Activated T-cell treated with anti-CD3 and anti-CD28 coated beads, Interleukin-2, amount 50 U/mL, for 48 hours (primary cell): ENCODE data around the gene AURKA.

Source experiments
- DNase-seq, 2 experiments: peaks; one replicate each; pipeline ENCODE4 v3.0.0-alpha.2; 2020

Gene AURKA

DNA sequence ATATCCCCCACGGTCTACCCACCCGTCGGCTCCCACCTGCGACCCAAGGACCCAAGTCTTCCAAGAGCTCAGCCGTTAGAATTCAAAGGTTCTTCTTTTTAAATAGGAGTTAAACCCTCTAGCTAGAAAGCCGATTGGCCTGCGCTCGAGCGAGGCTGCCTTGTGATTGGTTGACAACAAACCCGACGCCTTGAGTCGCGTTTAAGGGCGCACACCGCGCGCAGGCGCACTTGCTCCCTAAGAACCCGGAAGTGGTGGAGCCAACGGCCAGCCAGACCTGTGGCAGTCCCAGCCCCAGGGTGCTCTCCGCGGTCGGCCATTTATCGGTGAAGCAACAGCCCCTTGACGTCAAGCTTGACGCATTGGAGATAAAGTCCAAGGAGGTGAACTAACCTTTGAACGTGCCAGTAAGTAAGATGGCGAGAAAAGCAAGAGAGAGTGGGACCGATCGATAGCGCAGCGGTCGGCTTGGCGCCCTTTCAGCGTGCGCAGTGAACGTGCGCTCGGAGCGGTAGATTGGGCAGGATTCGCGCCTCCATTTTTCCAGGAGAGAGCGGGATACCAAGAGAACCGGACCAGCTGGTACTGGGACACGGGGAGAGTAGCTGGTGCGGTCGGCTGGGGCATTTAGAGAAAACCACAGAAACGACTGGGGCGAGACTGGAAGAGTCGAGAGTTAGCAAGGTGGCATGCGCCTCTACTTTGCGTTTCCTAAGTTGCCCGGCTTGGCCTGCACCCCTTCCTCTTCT lies at the start of gene AURKA, which contains the start of gene CSTF1:
Gene AURKA (minus strand): TSS at position 84 of the 749 bp plus-strand sequence. CDS start 4,018 bp downstream, outside the sequence.
Gene CSTF1 (plus strand): TSS at position 514 of the 749 bp plus-strand sequence. CDS start 2,908 bp downstream, outside the sequence.
- DNase-seq, result peak; percentile 100

DNA sequence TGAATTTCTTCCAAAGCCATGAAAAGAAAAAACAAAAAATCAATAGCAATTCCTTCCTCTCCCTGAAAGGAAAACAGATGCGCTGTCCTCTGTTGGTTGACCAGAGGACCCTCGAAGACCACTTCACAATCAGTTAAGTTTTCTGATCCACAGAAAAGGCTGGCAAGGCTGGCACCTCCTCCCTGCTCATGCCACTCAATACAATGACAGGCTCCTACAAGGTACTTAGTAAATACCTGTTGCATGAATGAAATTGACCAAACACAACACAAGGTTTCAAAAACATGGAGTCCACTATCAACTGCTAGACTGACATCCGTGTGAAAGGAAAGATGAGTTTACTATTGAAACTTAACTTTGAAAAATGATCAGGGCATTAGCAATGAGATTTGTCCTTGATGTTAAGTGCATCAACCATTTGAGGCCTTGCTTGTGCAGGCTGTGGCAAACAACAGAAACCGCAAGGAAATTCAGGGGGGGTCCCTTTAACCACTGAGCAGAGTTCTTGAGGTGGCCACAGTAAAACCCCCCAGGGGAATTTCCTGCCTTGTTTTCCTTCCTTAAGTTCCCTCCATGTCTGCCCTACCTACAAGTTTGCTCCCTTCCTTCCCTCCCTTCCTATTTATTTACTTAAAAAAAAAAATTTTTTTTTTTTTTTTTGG lies 48.5 kb upstream of the AURKA start:
- DNase-seq, result peak; percentile 42 to 61

DNA sequence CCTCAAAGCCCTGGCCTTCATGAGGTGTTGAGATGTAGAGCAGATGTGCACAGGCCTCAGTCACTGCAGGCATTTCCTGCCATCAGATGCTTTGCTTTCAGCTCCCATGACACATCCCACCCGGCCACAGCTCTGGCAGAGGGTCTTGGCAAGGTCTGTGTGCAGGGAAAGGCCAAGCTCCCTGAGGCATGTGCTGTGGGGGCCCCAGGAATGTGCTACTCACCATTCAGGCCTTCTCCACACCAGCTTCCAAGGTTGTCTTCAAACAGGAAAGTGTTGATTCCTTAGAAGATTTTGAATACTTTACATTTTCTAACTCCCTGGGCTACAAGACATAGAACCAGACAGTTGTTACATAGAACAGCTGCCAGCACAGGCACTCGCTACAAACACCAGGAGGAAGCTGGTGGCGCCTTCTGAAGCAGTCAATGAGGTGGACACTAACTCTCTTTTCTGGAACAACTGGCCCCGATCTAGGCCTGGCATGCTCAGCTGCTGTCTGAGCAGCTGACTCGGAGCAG lies 47.8 kb upstream of the AURKA start:
- DNase-seq, result peak; percentile 42 to 43

DNA sequence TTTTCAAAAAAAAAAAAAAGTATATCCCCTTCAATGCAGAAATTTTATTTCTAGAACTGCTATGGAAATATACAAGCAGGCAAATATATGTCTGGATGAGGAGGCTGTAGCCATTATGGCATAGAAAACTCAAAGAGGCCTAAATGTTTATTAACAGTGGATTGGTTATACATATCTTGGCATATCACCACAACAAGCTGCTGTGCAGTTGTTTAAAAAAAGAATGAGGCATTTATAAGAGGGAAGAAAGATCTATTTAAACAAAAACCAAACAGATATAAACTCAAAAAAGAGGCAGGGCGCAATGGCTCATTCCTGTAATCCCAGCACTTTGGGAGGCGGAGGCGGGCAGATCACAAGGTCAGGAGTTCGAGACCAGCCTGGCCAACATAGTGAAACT lies 46.3 kb upstream of the AURKA start:
- no peak for DNase-seq

DNA sequence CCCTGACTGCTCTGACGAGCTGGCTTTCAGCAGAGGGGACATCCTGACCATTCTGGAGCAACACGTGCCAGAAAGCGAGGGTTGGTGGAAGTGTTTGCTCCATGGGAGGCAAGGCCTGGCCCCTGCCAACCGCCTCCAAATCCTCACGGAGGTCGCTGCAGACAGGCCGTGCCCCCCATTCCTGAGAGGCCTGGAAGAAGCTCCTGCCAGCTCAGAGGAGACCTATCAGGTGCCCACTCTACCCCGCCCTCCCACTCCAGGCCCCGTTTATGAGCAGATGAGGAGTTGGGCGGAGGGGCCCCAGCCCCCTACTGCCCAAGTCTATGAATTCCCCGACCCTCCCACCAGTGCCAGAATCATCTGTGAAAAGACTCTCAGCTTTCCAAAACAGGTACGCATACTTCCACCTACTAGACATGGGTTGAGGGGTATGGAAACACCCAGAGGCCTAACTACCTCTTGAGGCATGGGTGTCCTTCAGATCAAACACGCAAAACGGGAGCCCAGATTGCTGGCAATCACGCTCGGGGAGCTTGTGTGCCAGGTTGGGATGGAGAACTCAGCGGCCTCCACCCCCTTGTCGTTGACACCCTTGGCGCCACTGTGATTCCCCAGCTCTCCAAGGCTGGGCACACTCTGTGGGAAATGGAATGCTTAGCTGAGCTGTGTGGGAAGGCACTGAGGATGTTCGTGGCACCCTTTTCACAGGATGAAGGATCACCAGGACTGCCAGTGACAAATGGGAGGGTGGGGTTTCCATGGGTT lies 45.4 kb upstream of the AURKA start:
- peak in 1 of 2 experiments; percentile 12 for DNase-seq

DNA sequence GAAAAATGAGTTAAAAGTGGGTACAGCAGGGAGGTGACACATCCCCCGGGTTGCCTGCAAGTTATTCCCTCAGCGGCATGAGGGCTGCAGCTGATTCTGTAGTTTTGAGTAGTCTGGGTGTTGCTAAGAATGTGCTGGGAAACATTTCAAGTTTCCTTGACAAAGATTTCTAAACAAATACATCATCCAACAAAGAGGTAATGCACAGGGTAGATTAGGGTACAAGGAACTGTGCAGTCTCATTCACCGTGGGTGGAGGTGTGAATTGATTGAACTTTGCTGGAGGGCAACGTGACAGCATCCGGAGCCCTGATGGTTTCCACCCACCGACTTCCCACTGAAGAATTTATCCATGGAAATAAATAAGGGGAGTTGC lies 41.9 kb upstream of the AURKA start:
- DNase-seq, result peak in 1 of 2 experiments; percentile 15

DNA sequence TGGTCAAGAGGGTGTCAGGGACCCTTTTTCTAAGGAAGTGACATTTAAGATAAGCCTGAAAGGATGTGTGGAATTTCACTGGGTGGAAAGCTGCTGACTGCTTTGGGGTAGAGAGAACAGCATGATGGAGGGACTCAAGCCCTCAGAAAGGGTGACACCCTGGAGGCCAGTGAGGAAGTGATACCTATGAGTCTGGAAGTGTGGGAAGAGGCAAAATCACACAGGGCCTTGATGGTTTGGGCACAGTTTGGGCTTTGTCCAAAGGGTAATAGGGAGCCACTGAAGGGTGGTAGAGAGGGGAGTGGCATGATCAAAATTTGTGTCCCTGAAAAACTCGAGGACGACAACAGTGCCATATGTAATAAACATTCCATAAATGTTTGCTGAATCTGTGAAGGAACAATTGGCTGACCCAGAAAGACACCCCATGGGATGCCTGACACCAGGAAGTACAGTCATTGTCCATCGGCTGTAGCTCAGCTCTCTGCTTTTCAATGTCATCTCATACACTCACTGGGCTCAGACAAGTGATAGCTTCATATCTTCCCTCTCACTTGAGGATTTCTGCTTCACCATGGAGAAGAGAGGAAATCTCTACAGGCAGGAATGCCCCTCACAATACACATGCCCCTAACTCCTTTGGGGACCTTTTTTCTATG lies 41.3 kb upstream of the AURKA start:
- no peak for DNase-seq

DNA sequence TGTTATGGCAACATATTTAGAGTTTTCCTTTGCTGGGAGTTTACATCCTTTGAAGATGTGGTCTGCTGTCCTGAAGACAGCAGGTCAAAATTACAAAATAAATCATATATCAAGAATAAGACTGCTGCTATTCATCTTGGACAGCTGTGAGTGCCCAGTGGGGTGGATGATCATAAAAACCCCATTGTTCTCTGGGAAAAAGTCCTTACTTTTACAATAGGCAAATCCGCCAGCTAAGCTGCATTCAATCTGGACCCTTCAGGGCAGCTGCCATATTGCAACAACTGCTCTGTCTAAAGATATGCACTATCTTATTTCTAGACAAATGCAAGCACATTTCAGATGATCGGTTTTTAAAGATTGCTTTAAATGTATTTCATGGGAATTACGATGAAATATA lies 39.5 kb upstream of the AURKA start:
- no peak for DNase-seq

DNA sequence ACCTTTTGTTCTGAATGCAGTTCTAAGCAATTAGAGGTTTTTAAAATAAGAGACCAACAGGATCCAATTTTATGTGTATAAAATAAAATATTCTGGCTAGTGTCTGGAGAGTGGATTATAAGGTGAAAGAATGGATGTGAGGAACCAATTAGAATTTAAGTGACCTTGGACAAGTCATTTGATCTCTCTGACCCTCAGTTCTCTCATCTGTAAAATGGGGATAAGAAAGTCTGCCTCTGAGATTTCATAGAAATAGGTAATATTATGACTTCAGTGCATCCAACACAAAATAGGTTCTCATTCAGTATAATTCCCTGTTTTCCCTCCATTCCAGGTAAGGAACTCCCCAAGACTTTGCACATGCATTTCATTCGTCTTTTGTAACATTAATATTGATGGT lies 38.9 kb upstream of the AURKA start:
- no peak for DNase-seq

DNA sequence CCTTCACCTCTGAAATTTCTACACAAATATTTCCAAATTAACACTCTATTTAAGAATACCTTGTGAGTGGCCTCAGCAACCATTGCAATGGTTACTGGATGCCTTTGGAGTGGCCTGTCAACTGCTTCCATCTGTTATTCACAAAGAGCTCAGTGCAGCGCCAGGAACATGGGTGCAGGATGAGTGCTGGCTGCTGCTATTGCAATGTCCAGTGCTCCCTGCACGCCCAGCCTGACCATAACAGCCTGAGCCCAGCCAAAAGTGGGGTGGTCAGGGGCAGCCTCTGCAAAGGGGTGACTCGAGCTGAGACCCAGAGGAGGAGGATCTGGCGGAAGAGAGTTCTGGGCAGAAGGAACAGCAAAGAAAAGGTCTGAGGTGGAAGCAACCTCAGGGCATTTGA lies 38.4 kb upstream of the AURKA start:
- no peak for DNase-seq

DNA sequence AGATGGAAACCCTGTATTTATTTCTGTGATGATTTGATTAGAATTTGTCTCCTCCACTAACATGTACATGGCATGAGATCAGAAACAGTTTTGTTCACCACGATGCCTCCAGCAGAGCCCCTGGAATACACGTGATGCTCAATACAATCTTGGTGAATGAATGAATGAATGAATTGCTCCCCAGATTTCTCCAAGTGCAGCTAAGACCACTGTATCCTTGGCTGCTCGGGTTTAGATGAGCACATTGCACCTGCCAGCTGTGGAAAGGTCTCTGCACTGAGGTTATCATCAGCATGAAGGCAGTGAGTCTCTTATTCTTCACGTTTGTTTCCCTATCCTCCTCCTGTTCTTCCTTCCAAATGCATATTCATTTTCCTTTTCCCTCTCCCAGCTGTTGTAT lies 37.9 kb upstream of the AURKA start:
- DNase-seq, result no peak

DNA sequence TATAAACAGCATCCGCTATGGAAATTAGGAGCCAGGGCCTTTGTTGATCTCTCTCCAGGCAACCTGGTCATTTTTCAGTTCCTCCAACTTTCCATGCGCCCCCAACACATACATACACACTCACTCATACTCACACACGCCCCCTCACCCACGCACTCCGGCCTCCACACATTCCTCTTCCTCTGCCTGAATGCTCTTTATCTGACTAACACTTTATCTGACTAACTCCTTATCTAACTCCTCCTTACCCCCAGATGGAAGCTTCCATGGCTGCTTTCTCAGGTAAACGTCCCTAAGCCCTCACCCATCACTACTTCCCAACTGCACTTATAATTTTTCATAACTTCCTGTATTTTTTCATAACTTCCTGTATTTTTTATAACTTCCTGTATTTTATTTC lies 37.5 kb upstream of the AURKA start:
- peak; percentile 54 to 63 for DNase-seq

DNA sequence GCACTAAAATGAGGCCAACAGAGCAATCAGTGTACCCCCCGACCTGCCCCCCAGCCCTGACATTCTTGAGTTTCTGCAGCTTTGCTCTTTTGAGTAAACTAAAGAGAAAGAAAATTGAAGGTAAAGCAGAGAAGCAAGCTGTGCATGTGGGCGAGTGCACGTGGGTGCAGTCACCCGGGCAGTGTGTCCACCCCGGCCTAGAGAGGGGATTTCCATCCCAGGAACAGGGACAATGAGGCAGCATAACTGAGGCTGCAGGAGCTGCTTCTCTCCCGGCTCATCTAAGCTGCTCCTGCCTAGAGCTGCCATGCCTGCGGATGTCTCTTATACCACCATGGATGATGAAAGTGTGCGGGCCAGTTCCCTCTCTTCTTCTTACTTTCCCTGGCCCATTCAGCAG lies 36.9 kb upstream of the AURKA start:
- DNase-seq, result no peak

DNA sequence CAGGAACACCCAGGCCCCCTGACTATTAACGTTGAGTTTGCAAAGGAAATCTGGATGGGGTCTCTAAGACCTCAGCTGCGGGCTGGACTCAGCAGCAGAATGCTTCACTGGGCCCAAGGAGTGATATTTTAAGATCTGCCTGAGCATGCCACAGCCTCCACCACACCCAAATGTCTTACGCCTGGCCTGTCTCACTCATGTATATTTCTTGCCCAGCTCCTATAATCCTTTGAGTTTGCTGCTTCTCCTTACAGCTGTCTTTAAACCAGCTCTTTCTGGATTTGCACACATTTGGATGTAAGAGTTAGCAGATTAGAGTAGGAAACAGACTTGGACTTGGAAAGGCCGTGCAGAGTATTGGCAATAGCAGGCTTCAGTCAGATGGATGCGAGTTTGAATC lies 36.4 kb upstream of the AURKA start:
- DNase-seq, result no peak

DNA sequence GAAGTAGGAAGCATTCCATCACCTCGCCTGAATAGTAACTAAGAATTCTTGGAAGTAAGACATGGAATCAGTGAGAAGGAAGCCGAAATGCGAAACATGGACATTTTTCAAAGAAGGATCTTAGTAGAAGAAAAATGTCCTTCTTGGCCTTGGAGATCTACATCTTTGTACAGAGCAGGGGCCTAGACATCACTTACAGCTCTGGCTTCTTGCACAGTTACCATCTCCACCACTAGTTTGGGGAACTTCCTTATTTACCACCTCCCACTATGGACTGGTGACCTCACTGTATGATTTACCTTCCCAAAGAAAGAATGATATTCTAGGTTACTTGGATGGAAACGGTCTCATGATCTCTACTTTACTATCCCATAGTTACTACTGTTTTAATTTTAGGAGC lies 35.8 kb upstream of the AURKA start:
- DNase-seq, result no peak

DNA sequence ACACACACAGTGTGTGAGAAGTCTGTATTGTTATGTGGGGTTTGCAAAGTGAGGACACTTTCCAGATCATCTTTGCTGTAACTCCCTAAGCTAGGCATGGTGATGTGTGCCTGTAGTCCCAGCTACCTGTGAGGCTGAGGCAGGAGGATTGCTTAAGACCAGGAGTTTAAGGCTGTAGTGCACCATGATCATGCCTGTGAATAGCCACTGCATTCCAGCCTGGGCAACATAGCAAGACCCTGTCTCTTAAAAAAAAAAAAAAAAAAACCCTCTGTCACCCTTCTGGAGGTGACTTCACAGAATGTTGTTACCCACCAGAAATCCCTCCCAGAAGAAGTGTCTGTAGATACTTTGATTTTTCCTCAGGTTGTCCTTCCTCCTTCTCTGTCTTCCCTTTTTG lies 34.9 kb upstream of the AURKA start:
- DNase-seq, result no peak

DNA sequence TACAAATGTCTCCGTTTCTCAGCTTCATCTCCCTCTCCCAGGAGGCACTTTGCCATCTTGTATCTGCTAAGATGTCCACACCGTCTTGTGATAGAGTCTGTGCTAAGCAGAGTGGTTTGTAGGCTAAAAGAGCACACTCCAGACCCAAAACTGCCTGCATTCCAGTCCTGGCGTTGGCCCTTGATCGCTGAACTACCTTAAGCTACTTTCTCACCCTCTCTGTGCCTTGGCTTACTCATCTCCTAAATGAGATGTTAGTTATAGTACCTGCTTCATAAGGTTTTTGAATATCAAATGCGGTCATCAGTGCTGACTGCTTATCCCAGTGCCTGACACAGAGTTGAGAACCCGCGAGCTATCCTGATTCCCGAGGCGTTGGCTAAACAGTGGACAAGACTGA lies 34.0 kb upstream of the AURKA start:
- no peak for DNase-seq

DNA sequence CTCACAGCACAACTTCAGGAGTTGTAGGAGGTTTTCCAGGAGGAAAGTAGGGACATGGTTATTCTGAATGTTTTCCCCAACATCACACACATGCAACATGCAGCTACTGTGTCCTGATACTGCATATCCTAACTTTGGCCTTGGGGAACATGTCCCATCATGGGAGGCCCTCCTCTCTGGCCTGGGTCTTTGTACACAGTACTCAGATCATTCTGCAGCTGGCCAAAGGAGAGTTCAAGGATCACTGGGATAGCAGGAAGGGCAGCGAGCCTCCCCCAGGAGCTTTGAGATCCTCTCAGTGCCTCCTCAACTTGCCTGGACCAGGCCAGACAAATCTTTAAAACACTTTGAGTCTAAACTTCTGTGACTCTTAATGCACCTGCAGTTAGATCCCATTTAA lies 32.9 kb upstream of the AURKA start:
- DNase-seq, result no peak

DNA sequence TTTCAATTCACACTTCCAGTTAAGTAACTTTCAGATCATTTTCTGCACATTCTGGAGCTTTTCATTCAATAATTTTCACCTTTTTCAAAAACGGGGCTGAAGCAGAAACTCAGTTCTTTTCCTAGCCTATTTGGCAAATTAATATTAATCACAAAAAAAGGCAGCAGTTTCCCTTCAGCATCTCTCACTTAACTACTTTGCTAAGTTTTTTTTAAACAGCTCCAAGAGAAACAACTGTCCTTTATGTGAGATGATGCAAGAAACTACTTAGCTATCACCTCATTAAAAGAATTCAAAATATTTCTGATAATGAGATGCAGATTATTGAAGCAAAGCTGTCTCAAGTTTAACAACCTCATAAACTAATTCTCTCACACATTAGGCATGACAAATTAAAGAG lies 31.9 kb upstream of the AURKA start:
- no peak for DNase-seq

DNA sequence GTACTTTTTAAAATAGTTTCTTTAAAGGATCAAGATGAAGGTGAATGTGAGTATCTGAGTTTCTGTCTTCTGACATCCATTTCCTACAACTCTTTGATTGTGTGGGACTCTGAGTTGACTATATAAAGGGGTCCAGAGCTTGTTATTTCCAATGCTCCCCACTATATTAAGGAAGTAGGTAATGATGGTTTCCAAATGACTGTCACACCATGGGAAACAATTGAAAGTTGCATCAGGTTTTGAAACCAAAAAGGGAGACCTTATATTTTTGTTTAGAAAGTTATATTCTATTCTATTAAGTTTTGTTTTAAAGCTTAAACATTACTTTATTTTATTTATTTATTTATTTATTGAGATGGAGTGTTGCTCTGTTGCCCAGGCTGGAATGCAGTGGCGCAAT lies 31.2 kb upstream of the AURKA start:
- DNase-seq, result no peak

DNA sequence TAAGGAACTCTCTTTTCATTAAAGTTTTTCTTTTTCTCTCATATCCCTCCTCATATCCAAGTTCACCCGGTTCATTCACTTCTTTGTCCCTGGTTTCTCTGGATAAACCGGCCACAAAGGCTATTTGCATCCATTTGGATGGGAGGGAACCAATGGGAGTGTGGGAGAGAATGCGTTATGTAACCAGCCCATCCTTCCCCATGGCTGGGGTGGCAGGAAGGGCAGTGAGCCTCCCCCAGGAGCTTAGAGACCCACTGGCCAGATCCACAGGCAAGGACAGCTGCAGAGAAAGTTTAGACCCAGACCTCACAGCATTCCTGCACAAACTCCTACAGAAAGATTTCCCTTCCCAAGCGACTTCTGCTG lies 30.8 kb upstream of the AURKA start:
- DNase-seq, result no peak

DNA sequence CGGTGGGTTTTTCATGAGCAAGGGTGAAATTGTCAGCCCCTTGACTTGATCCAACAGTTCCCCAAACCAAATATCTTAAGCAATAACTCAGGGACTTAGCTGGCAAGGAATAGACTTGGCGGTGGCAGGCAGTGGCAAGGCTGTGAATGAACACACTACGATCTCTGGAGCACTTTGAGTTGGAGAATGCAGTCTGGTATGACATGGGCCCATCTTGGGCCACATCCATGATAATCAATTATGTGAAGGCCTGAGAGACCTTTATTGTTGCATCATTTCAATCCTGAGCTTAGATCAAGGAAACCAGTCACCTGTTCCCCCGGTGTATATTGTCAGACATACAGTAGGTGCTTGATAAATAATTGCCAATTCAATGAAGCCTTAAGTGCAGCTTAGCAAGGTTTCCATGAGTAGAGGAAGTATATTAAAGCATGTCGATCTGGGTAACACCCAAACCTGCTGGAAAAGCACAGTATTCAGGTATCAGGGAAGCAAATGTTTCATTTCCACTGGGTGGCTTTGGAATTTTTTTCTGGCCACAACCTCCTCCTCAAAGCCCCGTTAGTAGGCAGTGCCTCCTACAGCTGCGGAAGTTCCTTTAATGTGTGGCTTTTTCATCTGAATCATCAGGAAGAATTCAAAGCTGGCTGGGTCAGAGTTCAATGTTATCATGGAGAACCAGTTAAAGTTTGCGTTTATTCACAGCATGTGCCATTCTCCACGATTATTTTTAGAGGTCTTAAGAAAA lies 30.2 kb upstream of the AURKA start:
- DNase-seq, result no peak
